Testis (tissue), 2 donors: Measurements from ENCODE around the gene ERICH2.

Experiments used
- CTCF ChIP-seq, 3 experiments: fragments of 450-650 bp in 2 of 3; fragments of 200-600 bp in 1 of 3; sonication (generic) in 1 of 3; IDR thresholded peaks; one replicate each; pipeline ENCODE4 v1.5.1; 2016 to 2019; ENCODE audit warnings: antibody characterized with exemption in 3 of 3, mild to moderate bottlenecking in 2 of 3, moderate library complexity in 1 of 3
- POLR2A ChIP-seq: fragments of 450-650 bp; IDR thresholded peaks from one replicate; pipeline ENCODE4 v1.6.1; 2017; ENCODE audit warnings: antibody characterized with exemption, mild to moderate bottlenecking, moderate library complexity

- TF ChIP-seq CTCF (IDR thresholded peaks at IDR 0.05): no peak
- no peak for TF ChIP-seq POLR2A
These were observed 48.0 kb downstream of the ERICH2 start for GRCh38 chr2:170818036-170818751.
